Adrenal gland (tissue), 12 donors: ENCODE measurements around the gene MAGI1. TPM values are rescaled to one million over a fixed set of nuclear protein-coding genes. Genes with fewer than 3 reads are reported as not detected.
A peak's percentile ranks its signal among the peaks of the same experiment; 100 is the strongest.

ENCODE experiments used
- DNase-seq, 7 donors: peaks; one replicate each; pipeline ENCODE4 v3.0.0-alpha.2; 2019 to 2020
- H3K27ac ChIP-seq, 5 donors: fragments of 200-600 bp; sonication (generic) in 4 of 5; 1 replicate in 3 of 5; 2 replicates in 2 of 5; pipeline versions ENCODE4 v1.5.1 to v1.8.0; 2016 to 2020; ENCODE audit warnings: mild to moderate bottlenecking in 1 of 5
- H3K27me3 ChIP-seq: fragments of 200-600 bp; 2 replicates; pipeline ENCODE4 v1.8.0; 2021
- H3K36me3 ChIP-seq, 2 donors: fragments of 200-600 bp; replicated peaks in 1 of 2; 1 replicate in 1 of 2; 2 replicates in 1 of 2; pipeline versions ENCODE4 v1.5.1 to v1.8.0; 2018 to 2022
- H3K4me1 ChIP-seq, 2 donors: fragments of 200-600 bp; replicated peaks in 1 of 2; 1 replicate in 1 of 2; 2 replicates in 1 of 2; pipeline versions ENCODE4 v1.5.1 to v1.8.0; 2018 to 2021
- H3K4me3 ChIP-seq, 4 donors: fragments of 200-600 bp; sonication (generic) in 3 of 4; one replicate each; pipeline ENCODE4 v1.5.1; 2016 to 2018
- H3K9me3 ChIP-seq, 3 donors: fragments of 200-600 bp; sonication (generic) in 1 of 3; replicated peaks in 1 of 3; 1 replicate in 2 of 3; 2 replicates in 1 of 3; pipeline versions ENCODE4 v1.5.1 to v1.8.0; 2016 to 2021
- CTCF ChIP-seq, 6 experiments: fragments of 450-650 bp in 4 of 6; fragments of 200-600 bp in 2 of 6; sonication (generic) in 1 of 6; IDR thresholded peaks; 1 replicate in 5 of 6; 2 replicates in 1 of 6; pipeline versions ENCODE4 v1.5.1 to v1.8.0; 2016 to 2021; ENCODE audit warnings: antibody characterized with exemption in 6 of 6, mild to moderate bottlenecking in 2 of 6, moderate library complexity in 1 of 6
- POLR2A ChIP-seq, 2 donors: fragments of 450-650 bp; IDR thresholded peaks; one replicate each; pipeline ENCODE4 v1.6.1; 2017; ENCODE audit warnings: antibody characterized with exemption in 2 of 2, mild to moderate bottlenecking in 2 of 2, moderate library complexity in 1 of 2
- WGBS, 4 donors: extraction: QIAGEN DNeasy Blood & Tissue Kit in 2 of 4; methylation state at CpG; one replicate each; pipeline versions ENCODE4 v1.1.5 to v1.1.7; 2013 to 2017; 5-methylcytosine and 5-hydroxymethylcytosine counted together
- intact Hi-C, 2 donors: fragments of 100-400 bp; cut with DNase I; formaldehyde crosslinking; loops; one replicate each; pipeline versions ENCODE4 v1.14.1 to v1.15.0; 2022 to 2023
- polyA plus RNA-seq, 3 donors: library from polyadenylated mRNA; stranded (reverse); fragments of 200-250 nt in 2 of 3; fragments of 350-450 nt in 1 of 3; fragmentation: Illumina TruSeq in 1 of 3; extraction: RNeasy Lipid Tissue Mini Kit (QIAGEN cat#74804) in 1 of 3; gene quantifications; one replicate each; pipeline ENCODE4 v1.2.3, GENCODE V29; 2013 to 2014
- total RNA-seq, 9 donors: library from RNA; depleted of rRNA in 4 of 9; stranded (reverse); fragments of >200 nt in 4 of 9; fragments of 120-200 nt in 1 of 9; fragmentation: NEBNext Ultra II Directional in 1 of 9; extraction: Animal tissue kit (Norgen Biotek cat#: 25700) in 1 of 9; gene quantifications; one replicate each; pipeline versions ENCODE4 v1.1.0 to v1.2.4, GENCODE V29; 2013 to 2023
- donor health status: healthy with polysubstance abuse.
- donor health status: Bipolar disorder and iron deficiency.
- donor health status: DM: yes; HTN: yes; CAD: no.
- donor health status: DM: no; HTN: no; CAD: no.
- donor health status: DM: no; HTN: no; CAD: no.
- donor health status: DM: yes; HTN: yes; CAD: no.

Gene MAGI1
- total and polyA plus RNA-seq, 12 donors, result 4.8 to 31.6 (median 18.5) TPM

DNA sequence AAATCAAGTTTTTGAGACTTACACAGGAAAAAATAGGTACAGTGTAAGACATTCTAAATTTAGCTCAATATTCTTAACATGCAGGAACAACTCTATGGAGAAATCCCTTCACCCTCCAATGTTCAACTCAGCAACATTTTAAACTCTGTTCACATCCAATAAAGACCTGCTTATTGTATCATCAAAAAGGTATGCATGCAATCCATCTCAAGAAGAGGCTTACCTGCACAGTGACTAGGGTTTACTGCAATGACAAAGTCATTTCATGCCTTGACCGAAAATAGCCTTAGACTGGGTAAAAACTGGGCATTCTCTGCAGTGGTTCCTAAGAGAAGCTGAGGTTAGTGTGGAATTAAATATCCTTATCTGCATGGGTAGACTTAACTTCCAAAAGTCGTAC is 80.5 kb downstream of the MAGI1 start:
- H3K4me1 ChIP-seq, result peaks cover 24 to 26% of the 10 kb centered on the region in 2 donors
- H3K9me3 ChIP-seq, result no peaks in the 10 kb centered on the region
- H3K4me3 ChIP-seq, result no peak overlapping the region
- 95 to 100% (median 98%) methylated on average over 2 of the region's 2 CpGs for WGBS, 4 donors
- H3K27me3 ChIP-seq, result no peaks in the 10 kb centered on the region
- no peak for TF ChIP-seq POLR2A (IDR thresholded peaks at IDR 0.05)
- no peak for TF ChIP-seq CTCF (IDR thresholded peaks at IDR 0.05)
- no peaks in the 10 kb centered on the region for H3K36me3 ChIP-seq
- DNase-seq, result no peak
- intact Hi-C loops, result loop anchor here in 1 of 2 donors (10.0 kb wide), 1 partner anchor 77 kb away; the partner anchor contains the start of gene MAGI1
- no peak overlapping the region for H3K27ac ChIP-seq

- H3K27me3 ChIP-seq, result no peaks in the 10 kb centered on the region
- H3K4me3 ChIP-seq, result no peak overlapping the region
- WGBS, 4 donors, result 82 to 87% (median 85%) methylated on average over 10 of the region's 10 CpGs
- no peak overlapping the region for H3K27ac ChIP-seq
- DNase-seq, result no peak
- TF ChIP-seq CTCF (IDR thresholded peaks at IDR 0.05) (no peak), POLR2A (IDR thresholded peaks at IDR 0.05) (no peak)
- H3K9me3 ChIP-seq, result no peaks in the 10 kb centered on the region
- H3K4me1 ChIP-seq, result peaks cover 24 to 31% of the 10 kb centered on the region in 2 donors
- H3K36me3 ChIP-seq, result no peaks in the 10 kb centered on the region
- intact Hi-C loops, result loop anchor here in 1 of 2 donors (10.0 kb wide), 1 partner anchor 79 kb away; the partner anchor contains the start of gene MAGI1
Measured at GRCh38 chr3:65955792-65956477, 82.8 kb downstream of the MAGI1 start.

- intact Hi-C loops, result loop anchor here in 1 of 2 donors (10.0 kb wide), 1 partner anchor 81 kb away; the partner anchor contains the start of gene MAGI1
- DNase-seq, result peak; percentile 29 to 66 (median 49)
- H3K27ac ChIP-seq, result peak overlapping the region in 4 of 5 donors; percentile 27 to 82 (median 58)
- H3K36me3 ChIP-seq, result no peaks in the 10 kb centered on the region
- peaks cover 24 to 30% of the 10 kb centered on the region in 2 donors for H3K4me1 ChIP-seq
- 24 to 42% (median 31%) methylated on average over 16 of the region's 16 CpGs for whole genome bisulfite sequencing, 4 donors
- no peaks in the 10 kb centered on the region for H3K27me3 ChIP-seq
- TF ChIP-seq POLR2A (IDR thresholded peaks at IDR 0.05) (no peak), CTCF (IDR thresholded peaks at IDR 0.05) (no peak)
- peak overlapping the region in 1 of 4 donors; percentile 14 for H3K4me3 ChIP-seq
- H3K9me3 ChIP-seq, result no peaks in the 10 kb centered on the region
Measured at GRCh38 chr3:65953881-65954733, 84.6 kb downstream of the MAGI1 start.

DNA sequence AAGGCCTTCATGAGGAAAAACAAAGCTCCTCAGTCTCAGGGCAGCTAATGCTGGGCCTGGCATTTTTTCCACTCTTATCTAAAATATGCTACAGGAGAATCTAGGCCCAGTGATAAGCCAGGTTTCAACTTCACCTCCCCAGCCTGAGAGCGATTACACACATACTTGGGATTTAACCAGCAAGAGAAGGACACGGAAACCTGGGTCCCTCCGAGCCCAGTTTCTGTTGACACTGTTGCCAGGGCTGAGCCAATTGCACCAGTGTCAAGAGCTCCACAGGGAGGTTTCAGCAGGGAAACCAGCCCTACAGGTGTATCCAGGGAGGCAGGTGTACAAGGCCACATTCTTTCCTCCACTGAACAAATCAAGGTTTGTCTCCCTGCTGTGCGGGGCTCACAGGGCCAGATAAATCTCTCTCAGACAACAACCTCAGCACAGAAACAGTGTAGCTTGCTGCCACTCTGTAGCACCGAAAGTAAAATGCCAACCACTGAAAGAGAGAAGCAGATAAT is 85.4 kb downstream of the MAGI1 start:
- peak in 6 of 7 donors; percentile 47 to 77 (median 56) for DNase-seq
- H3K4me1 ChIP-seq, result peaks cover 24 to 35% of the 10 kb centered on the region in 2 donors
- TF ChIP-seq POLR2A (IDR thresholded peaks at IDR 0.05), result no peak
- TF ChIP-seq CTCF (IDR thresholded peaks at IDR 0.05), result no peak

More for the DNA sequence above, 85.4 kb downstream of the MAGI1 start:
- peak overlapping the region in 4 of 5 donors; percentile 3 to 82 (median 58) for H3K27ac ChIP-seq
- WGBS, 4 donors, result 47 to 58% (median 52%) methylated on average over 5 of the region's 5 CpGs
- H3K27me3 ChIP-seq, result no peaks in the 10 kb centered on the region
- H3K4me3 ChIP-seq, result no peak overlapping the region
- intact Hi-C loops, result loop anchor here in 1 of 2 donors (10.0 kb wide), 1 partner anchor 81 kb away; the partner anchor contains the start of gene MAGI1
- H3K36me3 ChIP-seq, result no peaks in the 10 kb centered on the region
- H3K9me3 ChIP-seq, result no peaks in the 10 kb centered on the region
